ENCODE data around the gene C1QTNF2.
A peak's percentile ranks its signal among the peaks of the same experiment; 100 is the strongest.

C1QTNF2 gene

GRCh38 chr5:160371294-160371693 lies 868 bp upstream of the C1QTNF2 start:
- no peak for DNase-seq

GRCh38 chr5:160370713-160371034 lies 248 bp upstream of the C1QTNF2 start:
- DNase-seq = no peak

- no peak for DNase-seq
Measured at GRCh38 chr5:160367885-160368284, 2.5 kb downstream of the C1QTNF2 start.

GRCh38 chr5:160367261-160367660 lies 3.2 kb downstream of the C1QTNF2 start:
- no peak for DNase-seq

GRCh38 chr5:160366230-160366629 lies 4.2 kb downstream of the C1QTNF2 start:
- DNase-seq = no peak

- no peak for DNase-seq
Measured at GRCh38 chr5:160363660-160364395, 6.6 kb downstream of the C1QTNF2 start.

GRCh38 chr5:160363211-160363610 lies 7.2 kb downstream of the C1QTNF2 start:
- DNase-seq = peak; percentile 28

- DNase-seq = no peak
Measured at GRCh38 chr5:160361624-160362228, 8.7 kb downstream of the C1QTNF2 start.

GRCh38 chr5:160360310-160360709 lies 10.1 kb downstream of the C1QTNF2 start:
- DNase-seq = no peak

- no peak for DNase-seq
Measured at GRCh38 chr5:160359816-160360215, 10.6 kb downstream of the C1QTNF2 start.

GRCh38 chr5:160359242-160359641 lies 11.2 kb downstream of the C1QTNF2 start:
- no peak for DNase-seq

- DNase-seq = no peak
Measured at GRCh38 chr5:160357861-160358411, 12.5 kb downstream of the C1QTNF2 start.

GRCh38 chr5:160357394-160357793 lies 13.0 kb downstream of the C1QTNF2 start:
- no peak for DNase-seq

- no peak for DNase-seq
Measured at GRCh38 chr5:160356550-160357347, 13.7 kb downstream of the C1QTNF2 start.

- DNase-seq = no peak
Measured at GRCh38 chr5:160354666-160355065, 15.8 kb downstream of the C1QTNF2 start.

- DNase-seq = no peak
Measured at GRCh38 chr5:160353379-160353778, 17.0 kb downstream of the C1QTNF2 start.

GRCh38 chr5:160352308-160352707 lies 18.1 kb downstream of the C1QTNF2 start:
- no peak for DNase-seq

- no peak for DNase-seq
Measured at GRCh38 chr5:160349935-160350303, 20.5 kb downstream of the C1QTNF2 start.

GRCh38 chr5:160349249-160349934 lies 21.0 kb downstream of the C1QTNF2 start:
- DNase-seq = no peak

GRCh38 chr5:160348080-160348479 lies 22.3 kb downstream of the C1QTNF2 start:
- no peak for DNase-seq

GRCh38 chr5:160347448-160347847 lies 23.0 kb downstream of the C1QTNF2 start:
- DNase-seq = no peak

GRCh38 chr5:160342413-160342941 lies 27.9 kb downstream of the C1QTNF2 start:
- DNase-seq = no peak

Measured in fibroblast of skin of back (primary cell).